ENCODE results near the gene DCLK3.

The DCLK3 gene

DNA sequence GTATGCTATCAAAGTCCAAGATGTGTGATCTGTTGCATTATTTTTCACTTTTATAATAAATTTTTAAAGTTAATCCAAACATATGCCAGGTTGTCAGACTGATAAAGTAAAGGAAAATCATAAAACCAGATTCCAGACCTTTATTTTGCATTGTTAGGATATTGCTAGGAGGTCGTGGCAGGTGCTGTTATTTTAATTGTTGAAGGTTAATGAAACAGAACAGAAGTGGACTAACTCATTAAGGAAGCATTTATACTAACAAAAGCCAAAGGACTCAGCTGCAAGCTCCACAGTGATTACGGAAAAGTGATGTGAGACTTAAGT, 63.1 kb downstream of the DCLK3 start:
- no peak overlapping the region for H2BK15ac ChIP-seq (replicated peaks; ENCODE audit: low read depth)
- H3K79me2 ChIP-seq (ENCODE audit: control insufficient read depth, insufficient read depth, low read length), result no peaks in the 10 kb centered on the region
- H3K27ac ChIP-seq (ENCODE audit: low read depth, low read length), result no peak overlapping the region
- H2BK120ac ChIP-seq (ENCODE audit: low read depth, low read length), result no peak overlapping the region
- no peak overlapping the region for H3K4me2 ChIP-seq (ENCODE audit: low read length)
- H2AK5ac ChIP-seq (ENCODE audit: low read length), result no peak overlapping the region
- no peaks in the 10 kb centered on the region for H3K79me1 ChIP-seq (ENCODE audit: low read length)
- no peak overlapping the region for H3K18ac ChIP-seq (ENCODE audit: low read length)
- no peak overlapping the region for H4K5ac ChIP-seq (ENCODE audit: low read length)
- H4K8ac ChIP-seq (ENCODE audit: low read depth, low read length), result no peak overlapping the region
- H3K9ac ChIP-seq (ENCODE audit: low read length), result no peak overlapping the region
- WGBS (ENCODE audit: extremely low coverage, insufficient coverage, low lambda C conversion rate), result no CpG with 5 or more reads among the region's 2 CpGs
- H3K36me3 ChIP-seq (ENCODE audit: control insufficient read depth, insufficient read depth, low read length), result no peaks in the 10 kb centered on the region
- H3K4me3 ChIP-seq (ENCODE audit: low read length), result no peak overlapping the region
- no peak overlapping the region for H2BK5ac ChIP-seq (ENCODE audit: low read length)
- no peak overlapping the region for H3K56ac ChIP-seq (ENCODE audit: low read length)
- DNase-seq, result no peak
- no peaks in the 10 kb centered on the region for H3K4me1 ChIP-seq (ENCODE audit: control insufficient read depth, low read depth, low read length)
- no peaks in the 10 kb centered on the region for H3K27me3 ChIP-seq (ENCODE audit: insufficient read depth, low read length, poor library complexity)
- no peak overlapping the region for H3K23ac ChIP-seq (ENCODE audit: low read length)
- no peak overlapping the region for H3K4ac ChIP-seq (ENCODE audit: low read depth, low read length)

DNA sequence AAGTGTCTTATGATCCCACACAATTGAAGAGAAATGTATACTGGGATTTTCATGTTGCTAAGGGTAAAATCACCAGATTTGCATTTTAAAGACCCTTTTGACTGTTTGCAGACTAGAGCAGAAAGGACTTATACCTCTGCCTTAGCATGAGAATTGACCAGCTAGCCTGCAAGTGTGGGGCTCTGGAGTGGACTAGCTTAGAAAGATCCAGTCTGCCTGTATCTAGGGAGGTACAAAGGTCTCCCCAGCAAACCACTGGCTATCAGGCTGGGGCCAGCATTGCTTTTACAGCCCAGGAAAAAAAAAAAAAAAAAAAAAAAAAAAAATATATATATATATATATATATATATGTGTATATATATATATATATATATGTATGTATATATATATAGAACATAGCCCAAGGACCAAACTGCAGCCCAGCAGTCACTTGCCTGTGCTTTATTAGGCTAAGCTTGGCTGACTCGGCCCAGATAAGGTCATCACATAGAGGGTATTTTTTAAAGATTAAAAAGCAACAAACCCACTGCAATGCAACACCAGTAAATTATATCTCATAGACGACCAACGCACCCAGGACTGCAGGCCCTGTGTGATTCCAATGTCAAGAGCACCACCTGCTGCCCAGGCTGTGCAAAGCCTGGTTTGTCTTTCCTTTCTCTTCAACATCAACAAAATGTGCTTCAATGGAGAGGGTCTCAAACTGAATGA, 63.7 kb downstream of the DCLK3 start:
- no peak overlapping the region for H3K4ac ChIP-seq (ENCODE audit: low read depth, low read length)
- H3K56ac ChIP-seq (ENCODE audit: low read length), result no peak overlapping the region
- no peak overlapping the region for H2BK120ac ChIP-seq (ENCODE audit: low read depth, low read length)
- no peak overlapping the region for H4K8ac ChIP-seq (ENCODE audit: low read depth, low read length)
- no peaks in the 10 kb centered on the region for H3K27me3 ChIP-seq (ENCODE audit: insufficient read depth, low read length, poor library complexity)
- no peak overlapping the region for H2AK5ac ChIP-seq (ENCODE audit: low read length)
- no CpG with 5 or more reads among the region's 3 CpGs for WGBS (ENCODE audit: extremely low coverage, insufficient coverage, low lambda C conversion rate)
- H3K27ac ChIP-seq (ENCODE audit: low read depth, low read length), result no peak overlapping the region
- DNase-seq, result peak; percentile 65
- no peak overlapping the region for H3K4me3 ChIP-seq (ENCODE audit: low read length)
- no peaks in the 10 kb centered on the region for H3K36me3 ChIP-seq (ENCODE audit: control insufficient read depth, insufficient read depth, low read length)
- H2BK5ac ChIP-seq (ENCODE audit: low read length), result no peak overlapping the region
- no peak overlapping the region for H3K23ac ChIP-seq (ENCODE audit: low read length)
- H3K79me2 ChIP-seq (ENCODE audit: control insufficient read depth, insufficient read depth, low read length), result no peaks in the 10 kb centered on the region
- no peak overlapping the region for H3K9ac ChIP-seq (ENCODE audit: low read length)
- no peak overlapping the region for H3K4me2 ChIP-seq (ENCODE audit: low read length)
- H3K18ac ChIP-seq (ENCODE audit: low read length), result no peak overlapping the region
- no peak overlapping the region for H2BK15ac ChIP-seq (replicated peaks; ENCODE audit: low read depth)
- no peak overlapping the region for H4K5ac ChIP-seq (ENCODE audit: low read length)
- H3K4me1 ChIP-seq (ENCODE audit: control insufficient read depth, low read depth, low read length), result no peaks in the 10 kb centered on the region
- no peaks in the 10 kb centered on the region for H3K79me1 ChIP-seq (ENCODE audit: low read length)

DNA sequence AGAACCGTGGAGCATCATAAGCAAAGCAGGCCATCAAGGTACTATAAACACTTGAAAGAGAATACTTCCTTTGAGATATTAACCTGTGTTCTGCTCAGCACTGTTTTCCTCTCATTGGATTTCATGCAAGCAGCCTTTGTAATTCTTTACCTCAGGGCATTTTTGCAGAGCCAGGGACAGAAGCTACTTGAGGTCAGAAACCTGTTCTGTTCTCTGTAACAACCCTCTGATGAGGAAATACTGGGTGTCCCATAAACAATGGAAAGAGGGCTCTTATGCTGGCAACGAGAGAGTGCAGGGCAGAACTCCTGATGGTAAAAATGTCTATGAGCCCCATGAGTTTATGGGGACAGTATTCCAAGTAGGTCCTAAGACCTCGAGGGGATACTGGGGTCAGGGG, 66.0 kb downstream of the DCLK3 start:
- no peak overlapping the region for H4K5ac ChIP-seq (ENCODE audit: low read length)
- H3K18ac ChIP-seq (ENCODE audit: low read length), result no peak overlapping the region
- H3K4me3 ChIP-seq (ENCODE audit: low read length), result no peak overlapping the region
- H4K8ac ChIP-seq (ENCODE audit: low read depth, low read length), result no peak overlapping the region
- H3K79me1 ChIP-seq (ENCODE audit: low read length), result no peaks in the 10 kb centered on the region
- no peaks in the 10 kb centered on the region for H3K4me1 ChIP-seq (ENCODE audit: control insufficient read depth, low read depth, low read length)
- H2AK5ac ChIP-seq (ENCODE audit: low read length), result no peak overlapping the region
- no peak overlapping the region for H3K23ac ChIP-seq (ENCODE audit: low read length)
- H3K79me2 ChIP-seq (ENCODE audit: control insufficient read depth, insufficient read depth, low read length), result no peaks in the 10 kb centered on the region
- H2BK5ac ChIP-seq (ENCODE audit: low read length), result no peak overlapping the region
- no peaks in the 10 kb centered on the region for H3K27me3 ChIP-seq (ENCODE audit: insufficient read depth, low read length, poor library complexity)
- H3K56ac ChIP-seq (ENCODE audit: low read length), result no peak overlapping the region
- WGBS (ENCODE audit: extremely low coverage, insufficient coverage, low lambda C conversion rate), result no CpG with 5 or more reads among the region's 3 CpGs
- no peak for DNase-seq
- no peak overlapping the region for H3K4me2 ChIP-seq (ENCODE audit: low read length)
- H3K36me3 ChIP-seq (ENCODE audit: control insufficient read depth, insufficient read depth, low read length), result no peaks in the 10 kb centered on the region
- no peak overlapping the region for H2BK120ac ChIP-seq (ENCODE audit: low read depth, low read length)
- H3K9ac ChIP-seq (ENCODE audit: low read length), result no peak overlapping the region
- no peak overlapping the region for H3K4ac ChIP-seq (ENCODE audit: low read depth, low read length)
- H2BK15ac ChIP-seq (replicated peaks; ENCODE audit: low read depth), result no peak overlapping the region
- no peak overlapping the region for H3K27ac ChIP-seq (ENCODE audit: low read depth, low read length)

DNA sequence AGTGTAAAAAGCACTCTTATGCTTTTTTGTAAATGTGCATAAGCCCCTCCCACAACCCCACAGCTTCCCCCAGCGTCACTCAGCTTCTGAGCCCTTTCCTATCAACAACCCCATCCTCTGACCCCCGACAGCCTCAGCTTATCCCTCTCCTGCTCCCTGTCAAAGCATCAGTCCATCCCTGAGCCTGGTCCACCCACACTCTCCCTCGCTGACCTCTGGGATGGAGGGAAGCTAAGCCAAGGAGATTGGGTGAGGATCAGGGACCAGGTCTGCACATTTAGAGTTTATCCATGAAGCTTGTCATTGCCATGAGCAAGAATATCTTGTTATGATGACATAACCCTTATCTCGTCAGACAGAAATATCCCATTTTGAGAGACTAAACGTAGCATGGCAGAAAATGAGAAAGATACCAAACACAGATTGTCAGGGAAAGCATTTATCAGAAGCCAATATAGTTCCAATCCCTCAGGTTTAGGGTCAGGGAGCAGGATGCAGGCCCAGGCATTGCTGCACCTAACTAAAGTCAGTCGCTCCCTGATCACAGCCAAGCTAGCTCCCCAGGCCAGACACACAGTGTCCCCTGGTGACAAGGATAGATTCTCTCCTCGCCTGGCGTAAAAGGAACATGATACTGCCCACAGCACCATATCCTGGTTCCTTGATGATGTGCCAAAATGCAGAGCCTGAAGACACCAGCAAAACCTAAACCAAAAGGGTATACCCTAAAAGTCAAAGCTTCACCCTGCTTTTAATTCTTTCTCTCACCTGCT, 66.9 kb downstream of the DCLK3 start:
- H2BK120ac ChIP-seq (ENCODE audit: low read depth, low read length), result no peak overlapping the region
- H3K4me3 ChIP-seq (ENCODE audit: low read length), result no peak overlapping the region
- H3K4ac ChIP-seq (ENCODE audit: low read depth, low read length), result no peak overlapping the region
- H3K79me1 ChIP-seq (ENCODE audit: low read length), result no peaks in the 10 kb centered on the region
- no CpG with 5 or more reads among the region's 8 CpGs for WGBS (ENCODE audit: extremely low coverage, insufficient coverage, low lambda C conversion rate)
- no peaks in the 10 kb centered on the region for H3K27me3 ChIP-seq (ENCODE audit: insufficient read depth, low read length, poor library complexity)
- H3K27ac ChIP-seq (ENCODE audit: low read depth, low read length), result no peak overlapping the region
- H3K36me3 ChIP-seq (ENCODE audit: control insufficient read depth, insufficient read depth, low read length), result no peaks in the 10 kb centered on the region
- no peak overlapping the region for H4K5ac ChIP-seq (ENCODE audit: low read length)
- no peak overlapping the region for H3K18ac ChIP-seq (ENCODE audit: low read length)
- H3K23ac ChIP-seq (ENCODE audit: low read length), result no peak overlapping the region
- H2AK5ac ChIP-seq (ENCODE audit: low read length), result no peak overlapping the region
- no peak overlapping the region for H3K4me2 ChIP-seq (ENCODE audit: low read length)
- H2BK5ac ChIP-seq (ENCODE audit: low read length), result no peak overlapping the region
- no peak overlapping the region for H3K9ac ChIP-seq (ENCODE audit: low read length)
- H3K4me1 ChIP-seq (ENCODE audit: control insufficient read depth, low read depth, low read length), result no peaks in the 10 kb centered on the region
- DNase-seq, result peak; percentile 40
- H3K56ac ChIP-seq (ENCODE audit: low read length), result no peak overlapping the region
- no peak overlapping the region for H4K8ac ChIP-seq (ENCODE audit: low read depth, low read length)
- H2BK15ac ChIP-seq (replicated peaks; ENCODE audit: low read depth), result no peak overlapping the region
- H3K79me2 ChIP-seq (ENCODE audit: control insufficient read depth, insufficient read depth, low read length), result no peaks in the 10 kb centered on the region

DNA sequence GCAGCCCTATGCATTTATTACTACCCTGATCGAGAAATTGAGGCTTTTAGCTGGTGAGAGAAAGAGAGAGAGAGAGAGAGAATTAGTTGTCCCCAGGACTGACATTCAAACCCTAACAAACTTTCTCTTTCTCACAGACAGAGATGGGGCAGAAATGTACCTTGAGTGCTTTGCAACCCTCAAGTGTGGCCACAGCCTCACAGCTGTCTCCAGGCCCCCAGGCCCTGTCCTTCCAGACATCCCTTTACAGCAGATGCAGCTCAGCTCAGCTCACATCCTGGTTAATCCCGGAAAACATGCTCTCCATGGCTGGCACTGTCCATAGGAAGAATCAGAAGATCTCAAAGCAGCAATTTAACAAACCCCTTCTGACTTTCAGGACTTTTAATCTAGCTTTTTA, 67.6 kb downstream of the DCLK3 start:
- Histone ChIP-seq H3K9ac (ENCODE audit: low read length) (no peak overlapping the region), H3K79me1 (ENCODE audit: low read length) (no peaks in the 10 kb centered on the region), H4K5ac (ENCODE audit: low read length) (no peak overlapping the region), H3K79me2 (ENCODE audit: control insufficient read depth, insufficient read depth, low read length) (no peaks in the 10 kb centered on the region), H2AK5ac (ENCODE audit: low read length) (no peak overlapping the region), H3K4me1 (ENCODE audit: control insufficient read depth, low read depth, low read length) (no peaks in the 10 kb centered on the region), H3K4ac (ENCODE audit: low read depth, low read length) (no peak overlapping the region), H2BK15ac (replicated peaks; ENCODE audit: low read depth) (no peak overlapping the region), H3K36me3 (ENCODE audit: control insufficient read depth, insufficient read depth, low read length) (no peaks in the 10 kb centered on the region), H3K4me2 (ENCODE audit: low read length) (no peak overlapping the region), H3K27me3 (ENCODE audit: insufficient read depth, low read length, poor library complexity) (no peaks in the 10 kb centered on the region), H4K8ac (ENCODE audit: low read depth, low read length) (no peak overlapping the region), H3K56ac (ENCODE audit: low read length) (no peak overlapping the region), H2BK5ac (ENCODE audit: low read length) (no peak overlapping the region), H3K4me3 (ENCODE audit: low read length) (no peak overlapping the region), H3K18ac (ENCODE audit: low read length) (no peak overlapping the region), H3K27ac (ENCODE audit: low read depth, low read length) (no peak overlapping the region), H3K23ac (ENCODE audit: low read length) (no peak overlapping the region), H2BK120ac (ENCODE audit: low read depth, low read length) (no peak overlapping the region)
- DNase-seq, result no peak
- no CpG with 5 or more reads among the region's 2 CpGs for WGBS (ENCODE audit: extremely low coverage, insufficient coverage, low lambda C conversion rate)

DNA sequence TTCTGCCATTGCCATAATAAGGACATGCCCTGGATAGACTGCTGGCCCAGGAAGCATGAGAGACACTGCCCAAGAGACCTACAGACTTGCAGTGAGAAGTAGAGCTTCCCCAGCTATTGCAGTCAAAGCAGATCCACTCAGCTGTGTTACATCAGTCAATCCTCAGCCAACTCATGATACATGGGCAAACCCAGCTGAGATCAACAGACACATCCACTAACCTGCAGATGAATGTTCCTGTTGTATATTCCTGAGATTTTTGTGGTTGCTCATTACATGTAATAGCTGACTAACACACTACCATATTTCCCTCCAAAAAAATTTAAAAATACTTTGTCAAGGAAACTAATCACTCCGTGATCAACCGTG, 68.6 kb downstream of the DCLK3 start:
- Histone ChIP-seq H3K27me3 (ENCODE audit: insufficient read depth, low read length, poor library complexity) (no peaks in the 10 kb centered on the region), H2BK5ac (ENCODE audit: low read length) (no peak overlapping the region), H4K5ac (ENCODE audit: low read length) (no peak overlapping the region), H3K79me2 (ENCODE audit: control insufficient read depth, insufficient read depth, low read length) (no peaks in the 10 kb centered on the region), H3K36me3 (ENCODE audit: control insufficient read depth, insufficient read depth, low read length) (no peaks in the 10 kb centered on the region), H2BK15ac (replicated peaks; ENCODE audit: low read depth) (no peak overlapping the region), H2AK5ac (ENCODE audit: low read length) (no peak overlapping the region), H3K9ac (ENCODE audit: low read length) (no peak overlapping the region), H3K56ac (ENCODE audit: low read length) (no peak overlapping the region), H3K23ac (ENCODE audit: low read length) (no peak overlapping the region), H2BK120ac (ENCODE audit: low read depth, low read length) (no peak overlapping the region), H3K79me1 (ENCODE audit: low read length) (no peaks in the 10 kb centered on the region), H3K4me1 (ENCODE audit: control insufficient read depth, low read depth, low read length) (no peaks in the 10 kb centered on the region), H3K27ac (ENCODE audit: low read depth, low read length) (no peak overlapping the region), H3K4me3 (ENCODE audit: low read length) (no peak overlapping the region), H4K8ac (ENCODE audit: low read depth, low read length) (no peak overlapping the region), H3K4ac (ENCODE audit: low read depth, low read length) (no peak overlapping the region), H3K4me2 (ENCODE audit: low read length) (no peak overlapping the region), H3K18ac (ENCODE audit: low read length) (no peak overlapping the region)
- DNase-seq, result no peak
- no CpG with 5 or more reads among the region's 2 CpGs for WGBS (ENCODE audit: extremely low coverage, insufficient coverage, low lambda C conversion rate)
